Progenitor cell of endocrine pancreas (in vitro differentiated cells): ENCODE data around the gene LPCAT1. TPM values are rescaled to one million over a fixed set of nuclear protein-coding genes. Genes with fewer than 3 reads are reported as not detected.
"Not testable (repeated sequence)": the region's sequence is repeated elsewhere in the genome, so short reads cannot be mapped to it uniquely, and the experiment has no call there.

Experiments
- DNase-seq: peaks from one replicate; pipeline ENCODE4 v3.0.0; 2021; ENCODE audit warnings: low spot score; ENCODE audit not compliant: unreplicated experiment
- H3K27ac Mint-ChIP-seq: 2 replicates; pipeline ENCODE4 v1.8.0; 2021; ENCODE audit warnings: mild to moderate bottlenecking, moderate library complexity, mixed read lengths
- H3K27me3 Mint-ChIP-seq: 2 replicates; pipeline ENCODE4 v1.8.0; 2021; ENCODE audit warnings: mixed read lengths
- H3K36me3 Mint-ChIP-seq: 2 replicates; pipeline ENCODE4 v1.8.0; 2022; ENCODE audit warnings: mixed read lengths; ENCODE audit not compliant: insufficient read depth
- H3K4me1 Mint-ChIP-seq: 2 replicates; pipeline ENCODE4 v1.8.0; 2021; ENCODE audit warnings: low read depth, mixed read lengths
- H3K4me3 Mint-ChIP-seq: 2 replicates; pipeline ENCODE4 v1.8.0; 2021; ENCODE audit warnings: low read depth, mild to moderate bottlenecking, moderate library complexity, mixed read lengths
- H3K9me3 Mint-ChIP-seq: 2 replicates; pipeline ENCODE4 v1.8.0; 2021; ENCODE audit warnings: low read depth, mixed read lengths
- CTCF ChIP-seq: fragments of 200-600 bp; sonication (generic); IDR thresholded peaks from one replicate; pipeline ENCODE4 v1.5.0; 2021; ENCODE audit warnings: antibody characterized with exemption, mild to moderate bottlenecking; ENCODE audit not compliant: unreplicated experiment
- total RNA-seq: library from RNA; stranded (reverse); gene quantifications from 2 replicates; pipeline ENCODE4 v1.2.1, GENCODE V29; 2021

The LPCAT1 gene
- total RNA-seq, 1 donor from 2014 or later = 73.3 TPM

GRCh38 chr5:1506242-1507013, 17.3 kb downstream of the LPCAT1 start:
- Mint-ChIP-seq H3K4me1 (no peaks in the 10 kb centered on the region), H3K36me3 (peaks cover 2% of the 10 kb centered on the region), H3K4me3 (no peak overlapping the region), H3K27me3 (no peaks in the 10 kb centered on the region), H3K27ac (peak overlapping the region; percentile 56), H3K9me3 (no peaks in the 10 kb centered on the region)
- DNase-seq = no peak
- no peak for TF ChIP-seq CTCF

GRCh38 chr5:1505506-1506241, 18.1 kb downstream of the LPCAT1 start:
- Mint-ChIP-seq H3K4me3 (no peak overlapping the region), H3K27me3 (no peaks in the 10 kb centered on the region), H3K27ac (no peak overlapping the region), H3K36me3 (peaks cover 2% of the 10 kb centered on the region), H3K9me3 (no peaks in the 10 kb centered on the region), H3K4me1 (no peaks in the 10 kb centered on the region)
- DNase-seq = no peak
- TF ChIP-seq CTCF = no peak

- H3K9me3 Mint-ChIP-seq, DNase-seq, H3K36me3 Mint-ChIP-seq, H3K27ac Mint-ChIP-seq, H3K4me3 Mint-ChIP-seq, H3K27me3 Mint-ChIP-seq, H3K4me1 Mint-ChIP-seq: not testable (repeated sequence)
These were observed 18.7 kb downstream of the LPCAT1 start for GRCh38 chr5:1505089-1505488.

GRCh38 chr5:1504617-1505016, 19.1 kb downstream of the LPCAT1 start:
- Mint-ChIP-seq H3K9me3 (no peaks in the 10 kb centered on the region), H3K4me3 (no peak overlapping the region), H3K4me1 (no peaks in the 10 kb centered on the region), H3K27ac (no peak overlapping the region), H3K36me3 (peaks cover 1% of the 10 kb centered on the region), H3K27me3 (no peaks in the 10 kb centered on the region)
- DNase-seq = no peak
- TF ChIP-seq CTCF = no peak

- TF ChIP-seq CTCF = no peak
- no peak overlapping the region for H3K4me3 Mint-ChIP-seq
- no peak overlapping the region for H3K27ac Mint-ChIP-seq
- H3K4me1 Mint-ChIP-seq = no peaks in the 10 kb centered on the region
- no peaks in the 10 kb centered on the region for H3K36me3 Mint-ChIP-seq
- DNase-seq = no peak
- no peaks in the 10 kb centered on the region for H3K9me3 Mint-ChIP-seq
- H3K27me3 Mint-ChIP-seq = no peaks in the 10 kb centered on the region
These were observed 19.6 kb downstream of the LPCAT1 start for GRCh38 chr5:1504069-1504595.
